ENCODE results near the gene KCNJ4.

- no peak for TF ChIP-seq CTCF (IDR thresholded peaks at IDR 0.05)
- TF ChIP-seq ZFX (IDR thresholded peaks at IDR 0.05; ENCODE audit: borderline replicate concordance): no peak
These were observed 50.6 kb downstream of the KCNJ4 start for GRCh38 chr22:38404419-38404818.
